ENCODE data around the gene TRIM71.
"Not testable (repeated sequence)": the region's sequence is repeated elsewhere in the genome, so short reads cannot be mapped to it uniquely, and the experiment has no call there.

Gene TRIM71

DNA sequence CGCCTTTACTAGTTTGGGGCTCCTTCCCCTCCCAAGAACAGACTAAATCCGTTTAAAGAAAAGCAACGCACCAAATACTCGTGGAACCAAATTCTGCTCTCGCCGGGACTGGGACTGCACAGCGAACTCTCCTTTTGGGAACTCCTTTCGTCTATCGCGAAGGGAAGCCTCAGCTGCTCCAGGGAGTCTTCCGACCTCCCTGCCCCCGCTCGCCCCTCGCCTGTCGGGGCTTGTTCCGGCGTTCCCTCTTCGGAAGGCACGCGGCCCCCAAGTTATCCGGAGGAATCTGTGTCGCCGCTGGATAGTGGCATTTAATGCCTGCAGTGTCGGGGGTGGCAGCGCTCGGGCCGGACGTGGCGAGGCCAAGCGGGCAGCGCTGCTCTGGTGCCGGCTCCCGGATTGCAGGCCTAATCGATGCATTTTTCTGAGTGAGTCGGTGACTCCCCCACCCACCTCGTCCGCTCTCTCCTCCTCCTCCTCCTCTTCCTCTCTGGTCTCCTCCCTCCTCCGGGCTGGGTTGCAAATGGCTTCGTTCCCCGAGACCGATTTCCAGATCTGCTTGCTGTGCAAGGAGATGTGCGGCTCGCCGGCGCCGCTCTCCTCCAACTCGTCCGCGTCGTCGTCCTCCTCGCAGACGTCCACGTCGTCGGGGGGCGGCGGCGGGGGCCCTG is at the start of gene TRIM71:
Gene TRIM71 (plus strand): TSS at position 440 of the 671 bp plus-strand sequence. CDS start 84 bp downstream, at position 524.
- DNase-seq, result peak; percentile 16

DNA sequence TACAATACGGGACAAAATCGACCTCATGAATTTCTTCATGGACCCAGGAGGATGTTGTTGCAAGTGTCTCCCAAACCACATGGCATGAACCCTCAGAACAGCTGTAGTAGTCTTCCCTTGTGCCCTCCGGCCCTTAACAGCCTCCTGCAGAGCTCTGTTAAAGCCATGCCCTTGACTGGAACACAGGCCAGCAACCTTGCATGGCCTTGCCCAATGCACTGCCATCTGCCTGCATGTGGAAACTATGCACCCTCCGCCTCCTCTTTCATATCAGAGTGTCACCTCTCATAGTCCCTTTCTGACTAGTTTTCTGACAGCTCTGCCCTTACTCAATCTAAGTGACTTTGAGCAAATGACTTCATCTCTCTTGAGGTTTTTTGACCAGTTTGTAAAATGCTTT is 39.4 kb upstream of the TRIM71 start:
- no peak for DNase-seq

DNA sequence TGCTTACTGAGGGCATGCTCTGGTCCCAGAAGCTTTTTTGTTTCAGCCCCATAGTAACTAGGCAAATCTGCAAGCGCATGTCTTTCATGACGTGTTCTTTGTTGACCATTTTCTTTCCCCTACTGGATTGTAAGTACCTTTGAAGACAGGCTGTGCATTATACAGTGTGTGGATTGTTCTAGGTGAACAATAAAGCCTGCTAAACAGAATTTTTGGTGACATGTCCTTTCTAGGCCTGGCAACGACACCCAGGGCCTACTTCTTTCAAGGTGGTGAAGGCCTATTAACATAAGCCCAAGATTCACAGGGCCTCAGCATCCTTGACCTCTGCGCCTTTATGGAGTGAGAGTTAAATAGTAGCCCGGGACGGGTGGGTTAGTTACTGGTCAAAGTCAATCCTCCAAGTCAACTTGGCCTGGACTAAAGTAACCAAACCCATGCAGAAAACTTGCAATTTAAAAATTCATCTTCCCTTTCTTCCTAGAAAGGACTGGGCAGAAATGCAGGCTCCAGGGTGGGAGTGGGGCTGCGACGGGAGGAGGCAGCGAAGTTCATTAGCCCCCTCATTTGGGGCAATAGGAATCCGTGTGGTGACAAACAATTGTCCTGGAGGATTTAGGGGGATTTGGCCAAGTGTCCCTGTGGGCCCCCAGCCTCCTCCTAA is 37.6 kb upstream of the TRIM71 start:
- DNase-seq, result no peak

DNA sequence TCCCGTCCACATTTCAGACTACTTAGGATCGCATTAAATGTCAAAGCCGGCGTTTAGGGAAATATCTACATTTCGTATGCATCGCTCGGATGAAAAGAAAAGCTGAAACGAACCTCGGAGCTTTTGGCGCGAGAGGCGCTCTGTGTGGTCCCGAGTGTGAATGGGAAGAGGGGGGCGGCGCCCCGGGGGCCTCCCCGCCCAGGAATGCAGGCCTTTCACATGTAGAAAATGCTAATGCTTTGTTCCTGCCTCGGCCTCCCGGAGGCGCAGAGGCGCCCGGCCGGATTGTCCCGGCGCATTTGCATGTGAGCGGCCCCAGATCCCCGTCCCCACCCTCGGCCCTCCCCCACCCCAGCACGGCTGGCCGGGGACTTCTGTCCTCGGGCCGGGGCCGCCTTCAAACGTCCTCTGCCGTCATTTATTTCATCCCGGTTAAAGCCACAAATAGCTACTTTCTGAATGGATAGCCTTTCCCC is 37.0 kb upstream of the TRIM71 start:
- DNase-seq, result no peak

DNA sequence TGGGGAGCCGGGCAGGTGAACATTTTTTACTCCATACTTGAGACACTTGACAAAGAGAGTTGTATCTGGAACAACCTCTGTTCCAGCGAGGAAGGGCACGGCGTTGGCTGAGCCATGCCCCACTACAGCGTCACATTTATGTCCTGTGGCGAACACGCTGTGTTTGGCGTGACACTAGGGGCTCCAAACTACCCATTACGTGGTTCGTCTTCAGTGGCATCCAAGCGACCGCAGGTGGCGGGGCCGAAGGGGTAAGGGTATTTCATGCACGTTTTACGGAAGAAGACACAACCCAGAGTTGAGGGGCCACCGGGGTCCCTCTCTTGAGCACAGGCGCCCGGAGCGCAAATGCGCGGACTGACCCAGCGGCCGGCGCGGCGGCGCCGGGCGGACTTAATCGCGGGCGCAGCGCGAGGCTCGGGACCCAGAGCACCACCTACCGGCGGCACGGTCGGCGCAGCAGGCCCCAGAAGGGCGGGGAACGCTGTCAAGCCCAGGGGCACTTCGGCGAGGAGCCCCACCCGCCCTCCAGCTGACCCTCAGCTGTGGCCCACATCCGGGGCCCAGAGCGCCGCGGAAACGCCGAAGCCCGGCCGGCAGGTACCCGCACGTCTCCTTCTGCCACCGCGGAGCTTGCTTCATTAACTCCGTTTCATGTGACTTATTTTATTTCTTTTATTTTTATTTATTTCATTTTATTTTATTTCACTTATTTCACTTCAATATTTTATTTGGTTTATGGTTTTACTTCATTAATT is 36.4 kb upstream of the TRIM71 start:
- peak; percentile 71 for DNase-seq

DNA sequence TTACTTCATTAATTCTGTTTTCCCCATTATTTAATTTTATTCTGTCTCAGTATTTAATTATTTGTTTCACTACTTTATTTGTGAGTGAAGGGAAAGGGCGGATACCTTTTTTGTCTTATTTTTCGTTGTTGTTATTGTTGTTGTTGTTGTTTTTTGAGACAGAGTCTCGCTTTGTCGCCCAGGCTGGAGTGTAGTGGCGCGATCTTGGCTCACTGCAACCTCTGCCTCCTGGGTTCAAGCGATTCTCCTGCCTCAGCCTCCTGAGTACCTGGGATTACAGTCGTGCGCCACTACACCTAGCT is 35.9 kb upstream of the TRIM71 start:
- DNase-seq, result not testable (repeated sequence)

DNA sequence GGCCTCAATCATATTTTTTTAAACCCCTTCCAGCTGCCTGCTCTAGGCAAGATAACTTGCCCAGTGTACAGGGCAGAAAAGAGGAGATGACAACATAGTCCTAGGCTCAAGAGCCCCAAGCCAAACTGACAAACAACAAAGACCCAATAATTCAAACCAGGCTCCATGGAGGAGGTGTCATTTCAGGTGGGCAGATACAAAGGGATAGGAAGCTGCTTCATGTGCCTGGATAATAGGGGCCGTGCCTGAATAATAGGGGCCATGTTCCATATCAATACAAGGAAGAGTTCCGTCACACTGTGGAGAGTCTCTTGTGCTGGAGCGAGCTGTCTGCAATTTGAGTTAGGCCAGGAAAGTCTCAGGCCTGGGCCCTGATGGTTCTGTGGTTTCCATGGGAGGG is 35.4 kb upstream of the TRIM71 start:
- DNase-seq, result no peak

DNA sequence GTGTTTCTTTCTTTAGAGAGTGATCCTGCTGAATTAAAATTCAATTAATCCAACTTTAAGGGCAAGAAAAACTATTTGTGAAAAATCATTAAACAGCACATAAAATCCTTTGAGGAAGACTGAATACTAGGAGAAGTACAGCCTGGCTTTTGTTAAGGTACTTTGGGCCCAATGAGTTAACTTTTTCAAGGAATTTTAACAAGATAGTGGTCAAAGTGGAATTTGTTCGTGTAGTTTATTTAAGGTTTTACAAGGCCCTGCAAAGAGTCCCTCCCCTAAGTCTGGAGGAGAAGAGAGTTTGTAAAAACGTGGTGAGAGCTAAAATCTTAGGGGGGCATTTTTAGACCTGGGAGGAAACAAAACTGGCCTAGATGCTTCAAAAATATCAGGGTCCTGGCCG is 26.0 kb upstream of the TRIM71 start:
- DNase-seq, result no peak

DNA sequence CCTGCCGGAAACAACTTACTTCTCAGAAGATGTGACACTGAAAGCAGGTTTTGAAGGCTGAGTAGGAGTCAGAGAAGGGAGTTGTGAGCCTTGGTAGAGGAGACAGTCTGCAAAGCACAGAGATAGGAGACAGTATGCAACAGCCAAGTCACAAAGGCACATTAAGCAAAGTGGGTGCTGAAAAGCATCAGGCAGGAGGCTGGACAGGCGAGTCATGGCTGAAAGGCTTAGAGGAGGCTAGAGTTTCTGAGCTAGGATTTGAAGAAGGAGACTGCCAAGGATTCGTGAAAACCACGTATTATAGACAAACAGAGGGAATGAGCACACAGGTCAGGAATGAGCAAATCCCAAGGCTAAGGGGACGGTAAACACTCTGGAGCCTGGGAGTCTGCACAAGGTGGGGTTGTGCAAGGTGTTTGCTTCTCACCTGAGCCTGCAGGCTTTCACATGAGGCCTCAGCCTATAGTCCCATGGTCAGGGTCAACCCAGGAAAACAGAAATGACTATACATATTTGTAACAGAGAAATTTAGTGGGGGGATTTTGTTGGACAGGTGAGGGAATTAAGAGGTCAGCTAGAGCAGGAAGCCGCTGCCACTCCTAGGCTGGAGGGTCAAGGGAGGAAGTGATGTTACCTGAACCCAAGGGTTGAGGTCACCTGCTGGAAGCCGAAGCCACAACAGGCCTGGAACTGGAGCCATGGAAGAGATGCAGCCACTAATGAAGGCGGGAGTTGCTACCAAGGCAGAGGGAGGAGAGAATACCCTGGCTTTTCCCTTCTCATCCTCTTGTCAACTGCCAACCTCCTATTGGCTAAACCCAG is 23.1 kb upstream of the TRIM71 start:
- DNase-seq, result no peak

DNA sequence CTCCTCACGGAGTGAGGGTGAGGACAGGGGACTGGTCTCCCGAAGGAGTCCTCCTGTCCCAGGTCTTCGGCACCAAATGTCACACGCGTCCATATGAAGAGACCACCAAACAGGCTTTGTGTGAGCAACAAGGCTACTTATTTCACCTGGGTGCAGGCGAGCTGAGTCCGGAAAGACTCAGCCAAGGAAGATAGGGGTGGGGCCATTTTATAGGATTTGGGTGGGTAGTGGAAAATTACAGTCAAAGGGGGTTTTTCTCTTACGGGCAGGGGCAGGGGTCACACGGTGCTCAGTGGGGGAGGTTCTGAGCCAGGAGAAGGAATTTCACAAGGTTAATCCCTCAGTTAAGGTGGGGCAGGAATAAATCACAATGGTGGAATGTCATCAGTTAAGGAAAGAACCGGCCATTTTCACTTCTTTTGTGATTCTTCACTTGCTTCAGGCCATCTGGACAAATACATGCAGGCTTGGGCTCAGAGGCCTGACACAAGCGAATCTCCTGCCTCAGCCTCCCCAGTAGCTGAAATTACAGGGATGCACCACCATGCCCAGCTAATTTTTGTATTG is 21.3 kb upstream of the TRIM71 start:
- DNase-seq, result not testable (repeated sequence)

DNA sequence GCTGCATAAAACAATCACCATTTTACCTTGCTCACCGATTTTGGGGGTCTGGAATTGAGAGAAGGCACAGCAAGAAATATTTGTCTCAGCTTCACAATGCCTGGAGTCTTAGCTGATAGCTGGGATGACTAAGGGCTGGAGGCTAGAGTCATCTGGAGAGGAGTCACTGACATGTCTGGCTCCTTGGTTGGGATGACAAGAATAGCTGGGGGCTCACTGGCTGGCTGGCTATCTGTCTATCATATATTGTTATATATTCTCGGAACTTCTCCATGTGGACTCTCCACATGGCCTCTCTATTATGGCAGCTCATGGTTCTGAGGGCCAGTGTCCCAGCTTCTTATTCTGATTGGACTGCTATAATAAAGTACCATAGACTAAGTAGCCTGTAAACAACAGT is 20.0 kb upstream of the TRIM71 start:
- DNase-seq, result no peak

DNA sequence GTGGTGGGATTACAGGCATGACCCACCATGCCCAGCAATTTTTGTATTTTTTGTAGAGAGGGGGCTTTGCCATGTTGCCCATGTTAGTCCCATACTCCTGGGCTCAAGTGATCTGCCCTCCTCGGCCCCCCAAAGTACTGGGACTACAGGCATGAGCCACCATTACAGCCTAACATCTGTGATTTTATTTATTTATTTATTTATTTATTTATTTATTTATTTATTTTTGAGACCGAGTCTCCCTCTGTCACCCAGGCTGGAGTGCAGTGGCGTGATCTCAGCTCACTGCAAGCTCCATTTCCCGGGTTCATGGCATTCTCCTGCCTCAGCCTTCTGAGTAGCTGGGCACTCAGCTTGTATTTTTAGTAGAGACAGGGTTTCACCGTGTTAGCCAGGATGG is 16.4 kb upstream of the TRIM71 start:
- DNase-seq, result not testable (repeated sequence)

DNA sequence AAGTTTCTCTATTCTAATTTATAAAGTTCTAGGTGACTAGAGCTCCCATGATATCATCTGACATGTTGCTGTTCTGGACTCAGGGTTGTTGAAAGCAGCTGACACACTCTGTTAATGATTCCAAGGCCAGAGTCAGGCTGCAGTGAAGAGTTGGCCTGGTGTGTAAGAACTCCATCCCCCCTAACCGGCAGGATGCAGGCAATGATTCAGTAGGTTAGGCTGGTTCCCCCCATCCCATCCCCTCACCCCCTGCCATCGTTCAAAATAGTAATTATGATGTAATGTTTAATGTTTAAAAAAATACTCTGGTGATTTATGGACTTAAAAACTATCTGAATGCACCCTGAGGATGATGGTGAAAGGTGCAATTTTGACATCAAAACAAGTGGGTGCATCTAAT is 4.6 kb upstream of the TRIM71 start:
- no peak for DNase-seq

DNA sequence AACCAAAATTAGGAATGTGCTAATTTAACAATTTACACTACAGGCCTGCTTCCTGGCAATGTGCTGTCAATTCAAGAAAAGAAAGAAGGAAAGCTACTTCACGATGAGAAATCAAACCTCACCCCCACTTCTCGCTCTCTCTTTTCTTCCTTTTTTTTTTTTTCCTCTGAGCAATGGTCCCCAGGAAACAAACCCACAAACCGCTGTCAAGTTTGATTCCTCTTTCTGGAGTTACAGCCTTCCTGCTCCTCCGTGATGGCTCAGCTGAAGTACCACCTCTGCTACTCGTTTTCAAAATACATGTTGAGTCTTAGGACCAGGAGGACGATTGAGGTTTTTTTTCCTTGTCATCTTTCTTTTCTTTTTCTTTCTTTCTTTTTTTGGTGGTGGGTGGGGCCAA is 3.4 kb upstream of the TRIM71 start:
- no peak for DNase-seq

DNA sequence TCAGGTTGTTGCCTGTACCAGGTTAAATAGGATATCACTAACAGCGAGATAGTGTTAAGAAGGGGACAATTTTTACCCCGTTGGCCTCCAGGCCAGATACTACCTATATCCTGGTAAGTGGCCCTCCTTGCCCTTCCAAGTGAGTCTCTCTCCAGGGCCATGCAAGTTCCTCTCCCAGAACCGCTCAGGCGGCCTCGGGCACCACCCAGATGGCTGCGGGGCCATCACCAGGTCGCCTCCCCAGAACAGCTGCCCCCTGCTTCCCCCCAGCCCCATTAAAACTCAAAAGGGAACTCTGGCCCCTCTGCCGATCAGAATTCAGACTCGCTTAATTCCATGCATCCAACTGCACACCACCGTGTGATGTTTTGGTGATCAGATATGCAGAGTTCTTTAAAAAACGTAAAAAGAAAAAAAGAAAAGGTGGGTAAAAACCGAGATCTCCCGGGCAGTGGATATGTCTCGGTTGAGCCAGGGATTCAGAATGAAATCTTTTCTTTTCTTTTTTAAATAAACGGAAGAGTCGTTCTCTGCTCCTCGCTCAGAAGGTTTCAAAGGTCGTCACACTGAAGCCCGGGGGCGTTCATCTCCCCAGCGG is 1.9 kb upstream of the TRIM71 start:
- DNase-seq, result no peak

DNA sequence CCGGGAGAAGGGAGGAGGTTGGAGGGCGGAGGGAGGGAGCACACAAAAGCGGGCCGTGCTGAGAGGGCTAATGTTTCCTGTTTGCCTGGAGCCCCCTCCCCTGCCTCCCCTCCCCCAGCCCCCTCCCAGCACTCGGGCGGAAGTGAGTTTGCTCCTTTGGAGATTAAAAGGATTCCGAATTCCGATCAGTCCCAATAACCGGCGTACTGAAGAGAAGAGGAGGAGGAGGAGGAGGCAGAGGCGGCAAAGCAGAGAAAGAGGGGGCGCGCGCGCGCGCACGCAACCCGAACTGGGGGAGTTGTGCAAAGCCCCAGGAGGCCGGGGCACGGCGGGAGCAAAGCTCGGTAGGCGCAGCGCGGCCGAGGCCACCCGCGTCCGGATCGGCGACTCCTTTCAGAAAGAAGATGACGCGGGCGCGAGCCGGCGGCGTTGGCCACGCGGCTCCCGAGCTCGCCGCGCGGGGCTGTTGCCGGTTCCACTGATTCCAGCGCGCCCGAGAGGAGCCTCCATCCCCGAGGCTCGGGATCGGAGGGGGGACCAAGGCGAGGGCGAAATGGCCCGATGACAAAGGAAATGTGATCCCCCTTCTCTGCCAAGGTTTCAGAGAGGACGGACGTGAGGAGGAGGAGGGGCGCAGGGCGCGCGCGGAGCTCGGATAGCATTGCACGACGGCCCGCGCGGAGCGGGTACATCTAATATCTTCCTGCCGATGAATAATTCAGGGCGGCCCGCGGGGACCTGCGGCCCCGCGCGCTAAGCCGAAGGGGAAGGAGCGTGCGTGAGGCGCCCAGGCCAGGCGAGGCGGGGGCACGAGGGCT is 1.1 kb upstream of the TRIM71 start:
- DNase-seq, result peak; percentile 21

DNA sequence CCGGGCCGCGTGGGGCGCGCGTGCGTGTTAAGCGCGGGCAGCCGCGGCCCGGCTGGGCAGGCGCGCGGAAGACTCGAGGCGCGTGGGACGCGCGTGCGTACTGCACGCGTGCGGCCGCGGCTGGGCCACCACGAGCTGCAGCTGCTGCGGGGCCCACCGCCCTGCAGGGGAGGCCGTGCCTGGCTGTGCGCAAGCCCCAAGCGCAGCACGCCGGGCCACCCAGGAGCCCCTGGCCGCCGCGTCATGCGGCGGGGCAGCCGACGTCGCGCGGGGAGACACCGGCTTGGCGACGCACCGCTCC is 590 bp upstream of the TRIM71 start:
- no peak for DNase-seq

DNA sequence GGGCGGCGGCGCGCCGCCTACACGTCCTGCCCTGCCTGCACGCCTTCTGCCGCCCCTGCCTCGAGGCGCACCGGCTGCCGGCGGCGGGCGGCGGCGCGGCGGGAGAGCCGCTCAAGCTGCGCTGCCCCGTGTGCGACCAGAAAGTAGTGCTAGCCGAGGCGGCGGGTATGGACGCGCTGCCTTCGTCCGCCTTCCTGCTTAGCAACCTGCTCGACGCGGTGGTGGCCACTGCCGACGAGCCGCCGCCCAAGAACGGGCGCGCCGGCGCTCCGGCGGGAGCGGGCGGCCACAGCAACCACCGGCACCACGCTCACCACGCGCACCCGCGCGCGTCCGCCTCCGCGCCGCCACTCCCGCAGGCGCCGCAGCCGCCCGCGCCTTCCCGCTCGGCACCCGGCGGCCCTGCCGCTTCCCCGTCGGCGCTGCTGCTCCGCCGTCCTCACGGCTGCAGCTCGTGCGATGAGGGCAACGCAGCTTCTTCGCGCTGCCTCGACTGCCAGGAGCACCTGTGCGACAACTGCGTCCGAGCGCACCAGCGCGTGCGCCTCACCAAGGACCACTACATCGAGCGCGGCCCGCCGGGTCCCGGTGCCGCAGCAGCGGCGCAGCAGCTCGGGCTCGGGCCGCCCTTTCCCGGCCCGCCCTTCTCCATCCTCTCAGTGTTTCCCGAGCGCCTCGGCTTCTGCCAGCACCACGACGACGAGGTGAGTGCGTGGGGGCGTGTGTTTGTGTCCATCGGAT is 602 bp downstream of the TRIM71 start:
- no peak for DNase-seq

DNA sequence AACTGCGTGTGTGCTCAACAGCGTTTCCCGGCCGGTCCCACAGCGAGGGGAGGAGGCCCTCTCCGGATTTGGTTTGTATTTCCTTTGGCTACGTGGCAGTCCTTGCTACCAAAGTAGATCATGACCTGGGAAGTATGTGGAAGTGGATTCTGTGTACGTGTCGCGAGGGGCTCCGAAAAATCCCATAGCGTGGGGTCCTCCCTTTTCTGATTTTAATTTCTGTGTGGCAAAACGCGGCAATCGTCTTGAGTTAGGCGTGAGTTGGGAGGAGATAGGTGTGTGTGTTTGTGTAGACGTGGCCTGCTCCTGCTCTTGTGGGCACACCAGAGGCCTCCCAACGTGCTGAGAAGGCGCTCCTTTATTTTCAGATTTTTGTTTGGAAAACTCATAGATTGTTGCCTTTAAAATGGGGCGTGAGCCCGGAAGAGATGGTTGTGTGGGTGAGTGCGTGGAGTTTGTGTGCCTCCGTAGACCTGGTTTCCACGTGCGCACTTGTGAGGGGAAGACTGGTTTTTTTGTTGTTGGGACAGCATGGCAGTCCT is 1.2 kb downstream of the TRIM71 start:
- DNase-seq, result no peak

DNA sequence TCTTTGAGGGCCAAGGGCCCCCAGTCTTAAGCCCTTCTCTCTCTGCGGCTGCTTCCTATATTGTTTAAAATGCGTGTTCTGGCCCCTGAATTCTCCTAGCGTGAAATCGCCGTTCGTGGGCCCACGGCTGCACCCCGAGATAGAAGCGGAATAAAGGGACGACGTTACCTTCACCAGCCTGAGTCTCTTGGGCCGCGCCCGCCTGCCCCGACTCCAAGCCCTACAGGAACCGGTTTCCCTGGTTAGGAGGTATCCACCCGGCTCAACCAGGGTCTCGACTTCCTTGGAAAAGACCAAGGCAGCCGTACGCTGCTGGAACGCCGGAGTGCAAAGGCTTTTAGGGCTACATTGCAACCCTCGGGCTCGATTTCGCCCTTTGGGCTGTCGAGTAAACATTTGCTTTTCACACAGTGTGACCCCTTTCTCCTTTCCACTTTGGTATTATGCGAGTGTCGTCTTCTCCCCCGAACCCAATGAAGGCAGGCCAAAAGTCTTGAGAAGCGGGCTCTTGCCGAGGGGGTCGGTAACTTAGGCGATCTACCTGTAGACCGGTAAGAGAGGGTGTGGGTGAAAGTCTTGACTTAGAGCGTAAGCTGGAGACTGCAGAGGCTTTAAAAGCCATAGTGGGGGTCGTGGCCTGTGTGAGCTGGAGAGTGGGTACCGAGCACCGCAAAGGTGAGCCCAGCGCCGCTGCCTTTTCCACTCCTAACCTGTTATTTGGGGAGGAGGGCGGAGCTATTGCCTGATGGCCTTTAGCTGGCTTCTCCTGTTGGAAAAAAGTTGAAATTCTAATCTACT is 2.0 kb downstream of the TRIM71 start:
- no peak for DNase-seq

Data from activated T-cell treated with anti-CD3 and anti-CD28 coated beads, Interleukin-2, amount 50 U/mL, for 1 hour (primary cell).